GM19035 (cell line): Measurements from ENCODE around the gene PRKAR2A.

Source experiments
- ATAC-seq: cut with Tn5 transposase; IDR thresholded peaks from one replicate; pipeline ENCODE4 v1.9.1; 2021; ENCODE audit not compliant: unreplicated experiment

PRKAR2A gene

GRCh38 chr3:48847504-48848423 lies at the start of gene PRKAR2A:
Gene PRKAR2A (minus strand): TSS chr3:48847874. CDS start chr3:48847596, 278 bp downstream.
- ATAC-seq = peak; percentile 92

- no peak for ATAC-seq
Measured at GRCh38 chr3:48896936-48897335, 49.3 kb upstream of the PRKAR2A start.

- ATAC-seq = no peak
Measured at GRCh38 chr3:48894516-48894915, 46.8 kb upstream of the PRKAR2A start.

- ATAC-seq = no peak
Measured at GRCh38 chr3:48891606-48892005, 43.9 kb upstream of the PRKAR2A start.

- no peak for ATAC-seq
Measured at GRCh38 chr3:48885753-48886152, 38.1 kb upstream of the PRKAR2A start.

GRCh38 chr3:48881652-48882114 lies 34.0 kb upstream of the PRKAR2A start:
- ATAC-seq = no peak

GRCh38 chr3:48881006-48881405 lies 33.3 kb upstream of the PRKAR2A start:
- no peak for ATAC-seq

- ATAC-seq = no peak
Measured at GRCh38 chr3:48879994-48880377, 32.3 kb upstream of the PRKAR2A start.

- ATAC-seq = no peak
Measured at GRCh38 chr3:48879307-48879993, 31.8 kb upstream of the PRKAR2A start.

- ATAC-seq = no peak
Measured at GRCh38 chr3:48877671-48878070, 30.0 kb upstream of the PRKAR2A start.

GRCh38 chr3:48863122-48863521 lies 15.4 kb upstream of the PRKAR2A start:
- no peak for ATAC-seq

- ATAC-seq = no peak
Measured at GRCh38 chr3:48859206-48859605, 11.5 kb upstream of the PRKAR2A start.

- no peak for ATAC-seq
Measured at GRCh38 chr3:48858709-48859108, 11.0 kb upstream of the PRKAR2A start.

GRCh38 chr3:48857641-48858040 lies 10.0 kb upstream of the PRKAR2A start:
- no peak for ATAC-seq

GRCh38 chr3:48856469-48856868 lies 8.8 kb upstream of the PRKAR2A start:
- ATAC-seq = no peak

- ATAC-seq = no peak
Measured at GRCh38 chr3:48855681-48856447, 8.2 kb upstream of the PRKAR2A start.

- ATAC-seq = no peak
Measured at GRCh38 chr3:48852151-48852550, 4.5 kb upstream of the PRKAR2A start.

- ATAC-seq = no peak
Measured at GRCh38 chr3:48851407-48851806, 3.7 kb upstream of the PRKAR2A start.

- no peak for ATAC-seq
Measured at GRCh38 chr3:48848816-48849515, 1.3 kb upstream of the PRKAR2A start.

GRCh38 chr3:48847053-48847503 lies 596 bp downstream of the PRKAR2A start:
- ATAC-seq = peak; percentile 30

GRCh38 chr3:48845170-48845569 lies 2.5 kb downstream of the PRKAR2A start:
- no peak for ATAC-seq
